Measurements from ENCODE around the gene NPSR1.
A peak's percentile ranks its signal among the peaks of the same experiment; 100 is the strongest.

NPSR1 gene

GRCh38 chr7:34723338-34723737 lies 65.3 kb downstream of the NPSR1 start:
- FAIRE-seq: no peak

- FAIRE-seq: no peak
Observed at GRCh38 chr7:34723866-34724490, 66.0 kb downstream of the NPSR1 start.

GRCh38 chr7:34726221-34726620 lies 68.2 kb downstream of the NPSR1 start:
- no peak for FAIRE-seq

GRCh38 chr7:34727464-34727995 lies 69.5 kb downstream of the NPSR1 start:
- FAIRE-seq: no peak

DNA sequence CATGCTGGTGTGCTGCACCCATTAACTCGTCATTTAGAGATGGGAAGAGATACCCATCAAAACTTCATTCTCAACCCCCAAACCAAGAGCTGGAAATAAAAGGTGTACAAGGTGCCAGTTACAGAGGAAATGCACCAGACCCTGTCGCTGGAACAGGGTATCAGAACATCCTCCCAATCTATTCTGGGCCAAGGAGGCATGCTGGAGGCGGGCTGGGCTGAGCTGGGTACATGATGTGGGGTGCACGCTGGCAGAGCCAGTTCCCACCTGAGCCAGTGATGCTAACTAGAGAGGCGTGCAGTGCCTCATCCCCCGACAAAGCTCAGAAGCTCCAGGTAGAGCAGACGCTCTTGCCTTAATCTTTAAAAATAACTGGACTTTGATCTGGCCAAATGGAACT lies 70.1 kb downstream of the NPSR1 start:
- no peak for FAIRE-seq

- FAIRE-seq: no peak
Observed at GRCh38 chr7:34734771-34735170, 76.8 kb downstream of the NPSR1 start.

- FAIRE-seq: peak; percentile 31
Observed at GRCh38 chr7:34735526-34735925, 77.5 kb downstream of the NPSR1 start.

GRCh38 chr7:34739651-34740300 lies 81.8 kb downstream of the NPSR1 start:
- FAIRE-seq: no peak

DNA sequence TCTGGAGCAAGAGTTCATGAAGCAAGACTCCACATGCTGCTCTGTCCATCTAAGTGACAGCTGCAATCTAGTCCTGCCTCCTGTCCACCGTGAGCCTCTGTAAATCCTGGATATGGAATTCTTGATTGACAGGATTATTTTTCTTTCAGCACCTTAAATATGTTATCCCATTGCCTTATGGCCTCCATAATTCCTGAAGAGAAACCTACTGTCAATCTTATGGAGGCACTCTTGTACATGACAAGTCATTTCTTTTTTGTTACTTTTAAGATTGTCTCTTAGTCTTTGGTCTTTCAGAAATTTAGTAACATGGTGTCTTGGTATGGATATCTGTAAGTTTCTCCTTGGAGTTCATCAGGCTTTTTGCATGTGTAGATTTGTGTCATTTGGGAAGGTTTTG lies 82.8 kb downstream of the NPSR1 start:
- FAIRE-seq: no peak

DNA sequence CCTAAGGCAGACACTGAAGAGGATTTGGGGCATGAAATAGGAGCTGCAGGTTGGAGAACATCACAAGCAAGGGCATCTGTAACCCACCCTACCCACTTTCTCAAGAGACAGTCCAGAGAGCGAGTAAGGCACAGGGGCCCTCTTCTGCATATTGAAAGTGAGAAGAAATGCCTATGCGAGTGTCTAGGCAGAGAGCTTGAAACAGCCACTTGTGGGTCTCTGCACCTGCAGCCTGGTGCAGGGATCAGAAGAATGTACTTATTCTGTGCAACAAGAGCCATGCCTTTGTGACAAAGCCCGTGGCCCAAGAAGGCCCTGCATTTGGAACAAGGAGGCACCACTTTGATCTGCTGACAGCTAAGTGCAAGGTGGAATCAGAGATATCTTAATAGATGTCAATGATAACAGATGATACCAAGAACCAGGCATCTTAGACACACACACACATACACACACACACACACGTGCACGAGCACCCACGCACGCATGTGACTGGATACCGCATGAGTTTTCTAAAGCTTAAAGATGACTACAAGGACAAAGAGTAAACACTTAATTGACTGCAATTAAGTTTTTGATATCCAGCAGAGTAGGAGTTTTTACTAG lies 89.3 kb downstream of the NPSR1 start:
- no peak for FAIRE-seq

GRCh38 chr7:34747867-34748727 lies 90.1 kb downstream of the NPSR1 start:
- FAIRE-seq: no peak

DNA sequence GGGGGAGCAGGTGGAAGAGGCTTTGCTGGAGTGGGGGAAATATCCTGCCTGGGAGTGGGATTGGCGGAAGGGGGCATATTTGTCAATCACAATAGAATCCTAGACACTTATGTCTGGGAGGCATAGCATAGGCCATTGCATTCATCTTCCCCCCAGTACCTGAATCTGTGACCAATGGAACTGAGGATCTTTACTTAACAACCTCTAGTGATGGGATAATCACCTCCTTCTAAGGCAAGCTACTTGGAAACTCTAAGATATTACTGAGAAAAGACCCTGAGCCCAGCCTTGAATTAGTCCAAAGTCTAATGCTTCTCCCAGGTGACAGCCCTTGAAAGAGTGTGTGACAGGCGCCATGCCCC lies 90.7 kb downstream of the NPSR1 start:
- no peak for FAIRE-seq

DNA sequence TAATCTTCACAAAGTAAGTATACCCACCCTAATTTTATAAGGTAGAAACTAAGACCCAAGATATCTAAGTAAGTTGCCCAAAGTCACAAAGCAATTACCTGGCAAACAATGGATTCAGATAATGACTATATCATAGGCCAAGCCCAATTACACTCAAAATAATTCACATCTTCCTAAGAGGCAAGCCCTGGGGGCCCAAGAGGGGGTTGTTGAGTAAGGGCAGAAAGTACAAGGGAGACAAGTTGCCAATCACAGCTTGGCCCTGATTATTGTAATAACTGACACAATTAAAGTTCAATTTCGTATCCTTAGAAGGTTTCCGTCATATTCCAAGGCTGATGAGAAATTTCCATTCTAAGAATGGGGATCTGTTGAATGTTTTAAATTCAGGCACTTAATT lies 91.4 kb downstream of the NPSR1 start:
- no peak for FAIRE-seq

DNA sequence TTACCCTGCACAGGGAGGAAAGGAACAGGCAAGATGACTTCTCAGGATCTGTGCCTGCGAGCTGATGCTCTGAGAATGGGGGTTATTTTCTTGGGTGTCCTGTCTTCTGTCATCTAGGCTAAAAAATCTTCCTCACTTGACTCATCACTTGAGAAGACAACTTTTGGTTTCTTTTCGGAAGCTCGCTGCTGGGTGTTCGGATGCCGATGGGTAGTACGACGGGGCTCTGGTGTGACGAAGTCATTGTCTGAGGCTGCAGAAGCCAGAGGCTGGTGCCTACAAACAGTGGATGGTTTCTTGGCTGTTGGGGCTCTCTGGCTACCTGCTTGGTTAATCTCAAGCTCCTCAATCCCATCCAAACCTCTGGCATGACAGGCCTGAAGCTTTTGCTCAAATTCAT lies 92.2 kb downstream of the NPSR1 start:
- no peak for FAIRE-seq

DNA sequence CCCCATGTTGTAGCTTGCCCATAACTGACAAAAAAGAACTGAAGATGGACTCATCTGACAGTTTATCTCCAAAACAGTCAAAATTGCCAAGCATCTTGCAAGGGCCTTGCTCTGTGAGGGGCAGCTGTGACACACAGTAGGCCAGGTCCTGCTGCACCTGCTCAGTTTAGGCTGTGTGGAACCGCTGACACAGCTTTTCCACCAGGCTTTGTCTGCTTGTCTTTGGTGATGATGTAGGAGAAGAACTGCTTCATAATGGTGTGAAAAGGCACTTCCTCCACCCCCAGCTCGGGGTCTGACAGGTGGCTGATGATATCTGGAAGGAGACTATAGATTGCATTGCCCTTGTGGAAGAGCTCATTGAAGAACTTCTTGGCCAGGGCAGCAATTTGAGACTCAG lies 92.6 kb downstream of the NPSR1 start:
- no peak for FAIRE-seq

DNA sequence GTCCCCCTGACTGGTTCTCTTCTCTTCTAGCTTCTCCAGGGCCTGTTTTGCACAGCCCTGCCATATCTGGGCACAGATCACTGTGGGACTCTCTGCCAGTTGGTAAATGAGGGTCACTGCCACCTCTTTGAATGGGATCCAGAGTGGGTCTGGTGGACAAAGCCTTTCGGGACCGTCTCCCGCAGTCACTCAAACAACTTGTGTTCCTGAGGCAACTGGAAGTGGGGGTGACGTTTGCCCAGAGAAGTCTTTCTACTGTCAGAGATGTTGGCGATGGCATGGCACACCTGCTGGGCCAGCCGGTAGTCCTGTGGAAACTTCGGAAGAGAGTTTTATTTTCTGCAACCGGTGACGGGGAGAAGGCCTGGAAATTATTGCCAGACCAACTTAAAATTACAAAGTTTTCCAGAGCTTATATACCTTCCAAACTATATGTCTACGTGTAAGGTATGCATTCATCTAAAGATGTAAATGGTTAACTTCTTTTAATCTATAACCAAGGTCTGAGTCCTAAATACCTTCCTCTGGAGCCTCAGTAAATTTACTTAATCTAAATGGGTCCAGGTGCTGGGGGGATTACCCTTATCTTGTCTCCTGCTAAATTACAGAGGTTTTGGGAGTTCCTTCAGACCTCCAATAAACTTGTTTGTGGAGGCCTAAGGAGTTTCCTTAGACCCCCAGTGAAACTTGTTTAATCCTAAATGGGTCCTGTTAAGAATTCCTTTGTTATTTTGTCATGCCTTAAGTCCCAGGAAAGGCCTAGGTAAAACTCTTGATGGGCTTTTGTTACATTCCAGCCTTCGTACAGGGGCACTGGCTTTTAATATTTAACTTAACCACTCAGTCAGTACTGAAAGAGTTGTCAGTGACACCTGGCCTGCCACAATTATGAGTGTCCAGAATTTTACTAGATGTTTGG lies 94.0 kb downstream of the NPSR1 start:
- no peak for FAIRE-seq

GRCh38 chr7:34752929-34753328 lies 94.9 kb downstream of the NPSR1 start:
- no peak for FAIRE-seq

- FAIRE-seq: no peak
Observed at GRCh38 chr7:34755008-34755407, 97.0 kb downstream of the NPSR1 start.

- no peak for FAIRE-seq
Observed at GRCh38 chr7:34756025-34756437, 98.0 kb downstream of the NPSR1 start.

- FAIRE-seq: no peak
Observed at GRCh38 chr7:34756691-34757090, 98.7 kb downstream of the NPSR1 start.

DNA sequence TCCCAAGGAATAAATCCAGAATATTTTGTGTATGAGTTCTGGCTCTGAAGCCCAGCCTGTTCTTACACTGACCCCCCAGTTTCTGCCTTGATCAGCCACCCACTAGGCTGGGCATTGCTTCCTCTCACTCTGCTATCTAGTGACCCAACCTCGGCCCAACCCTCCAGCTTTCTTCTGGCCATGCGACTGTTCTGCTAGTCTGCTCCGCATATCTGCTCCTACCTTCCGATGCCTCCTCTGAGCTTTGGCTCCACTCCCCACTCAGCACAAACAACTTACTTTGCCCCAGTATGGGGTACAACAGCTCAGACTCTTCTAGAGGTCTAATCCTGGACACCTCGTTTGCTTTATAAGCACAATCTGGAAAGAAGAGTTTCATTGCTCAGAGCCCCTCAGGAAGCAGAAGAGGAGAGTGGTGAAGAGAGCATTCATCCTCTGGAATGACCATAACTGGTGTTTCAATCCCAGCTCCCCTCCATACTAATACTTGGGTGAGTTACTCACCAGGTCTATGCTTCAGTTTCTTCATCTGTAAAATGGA lies 99.6 kb downstream of the NPSR1 start:
- FAIRE-seq: no peak

GRCh38 chr7:34758111-34758601 lies 100.1 kb downstream of the NPSR1 start:
- no peak for FAIRE-seq

All from endometrium (tissue), 2 donors.